HG03460 (cell line): Measurements from ENCODE around the gene TEKTIP1.
"Not testable (repeated sequence)": the region's sequence is repeated elsewhere in the genome, so short reads cannot be mapped to it uniquely, and the experiment has no call there.

Experiments used
- ATAC-seq: cut with Tn5 transposase; IDR thresholded peaks from one replicate; pipeline ENCODE4 v1.9.1; 2021; ENCODE audit not compliant: unreplicated experiment

The TEKTIP1 gene

GRCh38 chr19:3507371-3508120 lies 31.4 kb upstream of the TEKTIP1 start:
- no peak for ATAC-seq

DNA sequence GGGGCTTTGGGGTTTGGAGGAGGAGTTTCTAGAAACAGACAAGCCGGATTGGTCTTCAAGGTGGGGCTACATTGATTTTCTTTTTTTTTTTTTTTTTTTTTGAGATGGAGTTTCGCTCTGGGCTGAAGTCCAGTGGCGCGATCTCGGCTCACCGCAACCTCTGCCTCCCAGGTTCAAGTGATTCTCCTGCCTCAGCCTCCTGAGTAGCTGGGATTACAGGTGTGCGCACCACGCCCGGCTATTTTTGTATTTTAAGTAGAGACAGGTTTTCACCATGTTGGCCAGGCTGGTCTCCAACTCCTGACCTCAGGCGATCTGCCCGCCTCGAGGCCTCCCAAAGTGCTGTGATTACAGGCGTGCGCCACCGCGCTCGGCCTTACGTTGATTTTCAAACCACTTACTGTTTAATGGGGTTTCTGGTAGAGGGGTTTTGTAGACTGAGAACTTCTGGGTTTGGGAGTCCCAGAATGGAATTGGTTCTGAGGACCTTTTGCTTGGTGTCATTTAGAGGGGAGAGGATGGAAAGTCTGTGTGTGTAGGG lies 30.8 kb upstream of the TEKTIP1 start:
- ATAC-seq = not testable (repeated sequence)

GRCh38 chr19:3508771-3509535 lies 30.0 kb upstream of the TEKTIP1 start:
- ATAC-seq = no peak

GRCh38 chr19:3509566-3509989 lies 29.4 kb upstream of the TEKTIP1 start:
- no peak for ATAC-seq

GRCh38 chr19:3510727-3511126 lies 28.2 kb upstream of the TEKTIP1 start:
- no peak for ATAC-seq

DNA sequence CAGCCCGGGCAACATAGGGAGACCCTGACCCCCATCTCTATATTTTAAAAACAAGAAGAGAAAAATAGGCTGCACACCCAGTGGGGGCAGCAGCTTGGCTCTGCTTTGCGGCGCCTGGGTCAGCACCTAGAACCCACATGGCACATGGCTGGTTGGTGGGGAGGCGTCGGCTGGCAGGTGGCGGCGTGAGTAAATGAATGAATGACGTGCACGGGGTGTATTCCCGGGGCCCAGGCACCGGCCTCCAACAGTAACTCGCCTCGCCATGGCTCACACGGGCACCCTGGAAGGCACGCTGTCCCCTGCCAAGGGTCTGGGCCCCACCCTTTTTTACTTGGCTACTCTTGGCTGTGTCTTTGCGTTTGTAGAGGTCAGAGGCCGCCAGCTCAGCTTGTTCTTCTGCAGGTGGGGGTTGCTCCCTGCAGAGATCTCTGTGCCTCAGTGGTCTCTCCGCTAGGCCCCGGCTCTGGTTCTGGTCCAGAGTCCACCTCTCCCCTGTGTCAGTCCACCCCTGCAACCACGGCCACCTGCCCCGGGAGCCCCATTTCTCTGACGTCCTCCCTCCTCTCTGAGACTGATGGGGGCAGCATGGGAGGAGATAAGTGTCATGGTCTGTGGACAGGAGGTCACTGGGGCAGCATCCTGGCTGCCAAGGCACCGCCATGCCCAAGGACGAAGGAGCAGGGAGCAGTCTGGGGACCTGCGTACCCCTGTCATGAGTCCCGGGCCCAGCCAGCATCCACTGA lies 27.3 kb upstream of the TEKTIP1 start:
- ATAC-seq = no peak

- ATAC-seq = no peak
These were observed 26.3 kb upstream of the TEKTIP1 start for GRCh38 chr19:3512562-3513228.

DNA sequence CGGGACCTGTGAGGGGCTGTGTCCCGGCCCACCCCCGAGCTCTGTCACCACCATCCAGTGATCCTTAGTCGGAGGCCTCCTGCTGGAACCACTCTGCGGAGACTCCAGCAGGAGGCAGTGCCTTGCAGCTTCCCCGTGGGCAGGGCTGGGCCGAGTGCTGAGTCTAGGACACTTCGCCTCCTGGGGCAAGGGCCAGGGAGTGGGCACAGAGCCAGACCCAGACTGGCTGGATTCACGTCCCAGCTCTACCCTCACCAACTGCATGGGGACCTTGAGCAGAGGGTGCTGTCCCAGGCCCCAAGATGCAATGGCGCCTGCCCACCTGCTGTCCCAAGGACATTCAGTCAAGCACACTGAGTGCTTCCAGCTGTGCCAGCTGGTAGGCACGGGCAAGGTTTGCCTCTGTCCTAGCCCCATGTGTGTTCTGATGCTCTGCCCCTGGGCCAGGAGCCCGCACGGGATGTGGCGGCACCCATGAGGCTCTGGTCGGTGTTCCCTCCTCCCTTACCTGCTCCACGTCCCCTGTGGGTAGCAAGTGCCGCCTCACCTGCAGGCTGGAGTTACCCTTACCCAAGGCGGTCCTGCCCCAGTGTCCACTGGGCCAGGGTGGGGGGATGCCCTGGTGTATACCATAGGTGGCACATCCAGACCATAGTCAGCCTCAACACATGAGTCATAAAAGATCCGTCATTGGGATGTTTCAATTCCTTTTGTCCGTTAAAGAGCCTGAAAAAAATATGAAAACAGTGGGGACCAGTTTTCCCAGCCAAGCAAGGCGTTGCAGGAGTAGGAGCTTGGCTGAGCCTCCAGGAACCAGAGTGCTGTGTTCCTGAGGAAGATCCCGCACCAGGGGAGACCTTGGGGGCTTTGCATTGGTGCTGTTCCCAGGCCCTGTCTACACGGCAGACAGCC lies 25.5 kb upstream of the TEKTIP1 start:
- ATAC-seq = no peak

GRCh38 chr19:3514930-3515329 lies 24.0 kb upstream of the TEKTIP1 start:
- ATAC-seq = no peak

- ATAC-seq = no peak
These were observed 23.0 kb upstream of the TEKTIP1 start for GRCh38 chr19:3515891-3516422.

DNA sequence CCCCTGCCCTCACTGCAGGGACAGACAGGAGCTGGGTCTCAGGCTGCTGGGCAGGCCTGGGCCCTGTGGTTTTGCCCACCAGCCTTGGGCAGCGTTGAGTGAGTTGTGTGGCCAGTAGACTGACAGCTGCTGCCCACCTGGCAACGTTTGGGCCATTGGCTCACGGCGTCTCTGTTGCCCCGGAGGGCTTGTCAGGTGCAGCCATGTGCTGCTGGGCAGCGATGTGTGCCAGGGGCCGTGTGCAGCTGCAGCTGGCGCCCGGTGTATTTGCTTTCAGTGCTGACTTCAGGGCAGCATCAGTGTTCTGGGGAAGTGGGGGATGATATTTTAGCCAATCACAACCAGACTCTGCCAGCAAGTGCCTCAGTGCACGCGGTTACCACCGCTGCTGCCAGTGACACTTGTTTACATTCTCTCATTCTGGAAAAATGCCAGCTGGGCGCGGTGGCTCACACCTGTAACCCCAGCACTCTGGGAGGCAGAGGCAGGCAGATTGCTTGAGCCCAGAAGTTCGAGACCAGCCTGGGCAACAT lies 22.2 kb upstream of the TEKTIP1 start:
- no peak for ATAC-seq

DNA sequence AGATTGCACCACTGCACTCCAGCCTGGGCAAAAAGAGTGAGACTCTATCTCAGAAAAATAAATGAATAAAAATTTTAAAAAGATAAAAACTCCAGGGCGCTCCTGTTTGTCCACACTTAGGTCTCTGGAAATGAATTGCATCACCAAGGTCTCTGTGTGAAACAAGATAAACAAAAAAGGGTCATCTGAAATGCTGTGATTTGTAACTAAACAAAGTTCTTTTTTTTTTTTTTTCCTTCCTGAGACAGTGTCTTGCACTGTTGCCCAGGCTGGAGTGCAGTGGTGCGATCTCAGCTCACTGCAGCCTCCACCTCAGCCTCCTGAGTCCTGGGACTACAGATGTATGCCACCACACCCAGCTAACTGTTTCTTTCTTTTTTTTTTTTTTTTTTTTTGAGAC lies 21.3 kb upstream of the TEKTIP1 start:
- no peak for ATAC-seq

- ATAC-seq = no peak
These were observed 20.7 kb upstream of the TEKTIP1 start for GRCh38 chr19:3518255-3518654.

GRCh38 chr19:3518659-3519058 lies 20.3 kb upstream of the TEKTIP1 start:
- ATAC-seq = no peak

DNA sequence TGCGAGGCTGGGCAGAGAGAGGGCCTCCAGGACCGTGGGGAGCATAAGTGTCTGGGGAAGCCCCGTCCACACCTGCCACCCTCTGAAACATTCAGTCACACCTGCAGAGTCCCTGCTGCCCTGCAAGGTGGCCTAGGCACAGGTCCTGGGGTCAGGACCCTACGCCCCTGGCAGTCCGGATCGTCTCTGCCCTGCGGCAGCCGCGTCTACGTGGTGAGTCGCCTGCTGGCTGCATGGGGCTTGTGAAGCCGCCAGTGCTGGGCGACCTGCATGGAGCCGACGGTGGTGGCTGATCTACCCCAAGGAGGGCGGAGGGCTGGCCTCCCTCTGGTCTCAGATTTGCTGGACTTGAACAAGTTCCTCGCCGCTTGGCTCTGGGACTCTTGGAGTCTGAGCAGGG lies 19.8 kb upstream of the TEKTIP1 start:
- ATAC-seq = no peak

DNA sequence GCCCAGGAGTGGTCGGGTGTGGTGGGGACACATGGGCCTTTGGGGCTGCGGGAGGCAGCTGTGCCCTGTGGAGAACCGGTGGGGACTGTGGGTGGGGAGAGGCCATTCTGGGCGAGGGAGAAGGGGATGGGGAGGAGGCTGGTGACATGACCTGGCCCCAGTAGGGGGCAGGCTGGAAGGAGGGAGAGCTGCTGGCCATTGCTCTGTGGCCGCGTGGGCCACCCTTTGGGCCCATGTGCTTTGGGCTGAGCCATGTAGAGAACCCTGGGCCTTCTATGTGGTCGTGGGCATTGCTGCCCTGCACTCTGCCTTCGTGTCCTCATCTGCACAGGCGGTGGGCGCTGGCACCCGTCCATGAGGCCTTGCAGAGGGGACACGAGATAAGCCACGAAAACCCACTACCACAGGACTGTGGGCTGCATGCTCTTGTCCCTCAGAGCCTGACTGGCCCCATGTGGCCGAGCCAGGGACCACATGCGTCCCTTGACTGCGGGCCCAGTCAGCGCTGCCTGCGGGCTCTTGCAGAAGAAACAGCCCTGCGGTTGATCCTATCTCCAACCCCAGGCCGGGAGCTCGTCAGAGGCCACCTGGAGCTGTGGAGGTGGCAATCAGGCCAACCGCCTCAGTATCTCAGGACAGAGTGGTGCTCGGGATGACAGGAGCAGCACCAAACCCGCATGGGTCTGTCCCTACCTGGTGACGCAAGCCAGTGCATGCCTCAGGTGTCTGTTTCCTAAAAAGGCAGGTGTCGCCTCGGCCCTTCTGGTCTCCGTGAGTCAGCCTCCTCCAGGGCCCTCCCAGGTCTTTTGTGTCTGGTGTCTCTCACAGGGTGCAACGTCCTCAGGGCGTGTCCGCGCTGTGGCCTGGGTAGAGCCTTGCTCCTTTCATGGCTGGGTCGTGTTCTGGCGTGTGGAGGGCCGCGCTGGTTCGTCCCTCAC lies 18.5 kb upstream of the TEKTIP1 start:
- no peak for ATAC-seq

- ATAC-seq = no peak
These were observed 17.9 kb upstream of the TEKTIP1 start for GRCh38 chr19:3521104-3521445.
